Measurements from ENCODE around the gene RIMBP2. TPM values are rescaled to one million over a fixed set of nuclear protein-coding genes. Genes with fewer than 3 reads are reported as not detected.

The RIMBP2 gene
- total RNA-seq, 4 donors from 2014 or later: 0.83 to 1.8 (median 1.4) TPM

DNA sequence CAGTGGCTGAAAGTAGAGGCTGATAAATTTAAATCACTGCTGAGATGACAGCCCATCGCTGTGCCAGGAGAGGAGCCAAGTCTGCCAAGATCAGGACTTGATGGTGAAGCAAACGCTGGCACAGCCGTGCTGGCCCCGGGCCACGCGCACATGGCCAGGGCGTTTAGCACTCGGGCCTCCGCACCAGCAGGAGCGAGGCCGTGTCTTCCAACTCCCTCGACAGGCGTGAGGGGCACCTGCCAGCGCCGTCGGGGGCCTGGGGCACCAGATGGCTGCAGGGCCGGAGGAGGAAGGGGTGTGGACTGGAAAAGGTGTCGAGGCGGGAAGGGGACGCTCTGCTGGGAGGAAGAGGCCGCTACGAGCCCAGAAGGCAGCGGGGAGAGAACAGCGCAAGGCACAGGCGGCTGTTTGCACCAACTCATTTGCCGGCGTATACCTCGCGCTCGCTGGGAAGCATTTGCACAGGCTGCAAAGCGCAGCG is 29.5 kb downstream of the RIMBP2 start:
- Histone ChIP-seq H3K36me3 (no peaks in the 10 kb centered on the region), H3K4me3 (no peak overlapping the region)
- intact Hi-C loops (cut with DNase I): no loop called here

DNA sequence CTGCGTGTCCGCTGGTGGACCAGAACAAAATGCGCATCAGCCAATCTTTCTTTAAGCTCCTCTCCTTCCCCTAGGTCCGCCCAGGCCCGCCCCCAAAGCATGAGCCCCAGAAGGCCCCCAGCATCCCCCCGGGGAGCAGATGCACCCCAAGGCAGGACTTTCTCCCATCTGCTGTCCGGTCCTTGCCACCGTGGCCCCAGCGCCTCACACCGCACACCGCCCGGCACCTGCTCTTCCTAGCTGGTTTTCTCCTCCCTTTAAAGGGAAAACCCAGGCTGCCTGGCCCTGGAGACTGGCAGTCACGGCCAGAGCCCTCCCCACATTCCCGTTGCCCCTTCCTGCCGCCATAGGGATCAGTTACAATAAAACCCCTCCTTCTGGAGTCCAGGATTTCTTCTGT is 30.2 kb downstream of the RIMBP2 start:
- WGBS: 78% methylated on average over 15 of the region's 15 CpGs
- Histone ChIP-seq H3K4me1 (no peaks in the 10 kb centered on the region), H3K4me3 (no peak overlapping the region), H3K9me3 (no peaks in the 10 kb centered on the region), H3K27me3 (peaks cover 0 to 38% (median 0%) of the 10 kb centered on the region in 4 donors), H3K27ac (replicated peaks in 1 of 4) (no peak overlapping the region), H3K36me3 (no peaks in the 10 kb centered on the region)
- no peak for TF ChIP-seq EP300 (IDR thresholded peaks at IDR 0.05)
- TF ChIP-seq POLR2A (IDR thresholded peaks at IDR 0.05; ENCODE audit: low read depth): no peak
- TF ChIP-seq, protein P1, sequence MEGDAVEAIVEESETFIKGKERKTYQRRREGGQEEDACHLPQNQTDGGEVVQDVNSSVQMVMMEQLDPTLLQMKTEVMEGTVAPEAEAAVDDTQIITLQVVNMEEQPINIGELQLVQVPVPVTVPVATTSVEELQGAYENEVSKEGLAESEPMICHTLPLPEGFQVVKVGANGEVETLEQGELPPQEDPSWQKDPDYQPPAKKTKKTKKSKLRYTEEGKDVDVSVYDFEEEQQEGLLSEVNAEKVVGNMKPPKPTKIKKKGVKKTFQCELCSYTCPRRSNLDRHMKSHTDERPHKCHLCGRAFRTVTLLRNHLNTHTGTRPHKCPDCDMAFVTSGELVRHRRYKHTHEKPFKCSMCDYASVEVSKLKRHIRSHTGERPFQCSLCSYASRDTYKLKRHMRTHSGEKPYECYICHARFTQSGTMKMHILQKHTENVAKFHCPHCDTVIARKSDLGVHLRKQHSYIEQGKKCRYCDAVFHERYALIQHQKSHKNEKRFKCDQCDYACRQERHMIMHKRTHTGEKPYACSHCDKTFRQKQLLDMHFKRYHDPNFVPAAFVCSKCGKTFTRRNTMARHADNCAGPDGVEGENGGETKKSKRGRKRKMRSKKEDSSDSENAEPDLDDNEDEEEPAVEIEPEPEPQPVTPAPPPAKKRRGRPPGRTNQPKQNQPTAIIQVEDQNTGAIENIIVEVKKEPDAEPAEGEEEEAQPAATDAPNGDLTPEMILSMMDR (IDR thresholded peaks at IDR 0.05): no peak
- no peak for TF ChIP-seq POLR2AphosphoS5 (IDR thresholded peaks at IDR 0.05)
- DNase-seq (ENCODE audit: extremely low spot score): no peak
- intact Hi-C loops (cut with DNase I): no loop called here

More for the DNA sequence above, 29.5 kb downstream of the RIMBP2 start:
- TF ChIP-seq POLR2A (IDR thresholded peaks at IDR 0.05; ENCODE audit: low read depth): no peak
- no peak for TF ChIP-seq EP300 (IDR thresholded peaks at IDR 0.05)
- TF ChIP-seq, protein P1 (IDR thresholded peaks at IDR 0.05): no peak
- TF ChIP-seq POLR2AphosphoS5 (IDR thresholded peaks at IDR 0.05): no peak
- no peak for DNase-seq (ENCODE audit: extremely low spot score)
- peaks cover 0 to 38% (median 0%) of the 10 kb centered on the region in 4 donors for H3K27me3 ChIP-seq
- no peaks in the 10 kb centered on the region for H3K9me3 ChIP-seq
- WGBS: 69% methylated on average over 16 of the region's 32 CpGs
- no peaks in the 10 kb centered on the region for H3K4me1 ChIP-seq
- H3K27ac ChIP-seq (replicated peaks in 1 of 4): no peak overlapping the region

DNA sequence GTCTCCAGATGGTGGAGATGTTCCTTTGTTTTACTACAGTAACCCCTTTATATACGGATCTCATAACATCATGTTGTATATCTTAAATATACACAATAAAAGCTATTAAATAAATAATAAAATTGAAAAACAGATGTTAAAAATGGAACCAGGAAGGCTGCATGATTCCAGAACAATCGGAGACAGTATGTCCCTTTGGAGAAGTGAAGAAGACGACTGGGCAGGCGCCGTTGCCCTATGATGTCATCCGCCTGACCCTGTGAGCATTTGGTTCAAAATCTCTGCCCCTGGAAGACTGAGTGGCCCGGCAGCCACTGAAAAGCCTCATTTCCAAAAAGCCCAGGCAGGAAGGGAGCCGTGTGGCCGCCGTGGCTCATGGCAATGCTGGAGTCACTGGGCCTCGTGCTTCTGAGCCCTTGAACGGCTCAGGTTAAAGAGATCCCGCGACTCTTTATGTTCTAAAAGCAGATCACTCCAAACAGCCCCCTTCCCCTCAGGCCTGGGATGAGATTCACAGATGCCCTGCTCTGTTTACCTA is 30.8 kb downstream of the RIMBP2 start:
- TF ChIP-seq POLR2AphosphoS5 (IDR thresholded peaks at IDR 0.05): no peak
- TF ChIP-seq, protein P1 (IDR thresholded peaks at IDR 0.05): no peak
- no peak for TF ChIP-seq EP300 (IDR thresholded peaks at IDR 0.05)
- no peak for TF ChIP-seq POLR2A (IDR thresholded peaks at IDR 0.05; ENCODE audit: low read depth)
- H3K9me3 ChIP-seq: no peaks in the 10 kb centered on the region
- peaks cover 0 to 38% (median 0%) of the 10 kb centered on the region in 4 donors for H3K27me3 ChIP-seq
- intact Hi-C loops (cut with DNase I): no loop called here
- H3K27ac ChIP-seq (replicated peaks in 1 of 4): no peak overlapping the region
- no peaks in the 10 kb centered on the region for H3K36me3 ChIP-seq
- 73% methylated on average over 13 of the region's 14 CpGs for WGBS
- DNase-seq (ENCODE audit: extremely low spot score): no peak
- no peak overlapping the region for H3K4me3 ChIP-seq
- H3K4me1 ChIP-seq: no peaks in the 10 kb centered on the region

DNA sequence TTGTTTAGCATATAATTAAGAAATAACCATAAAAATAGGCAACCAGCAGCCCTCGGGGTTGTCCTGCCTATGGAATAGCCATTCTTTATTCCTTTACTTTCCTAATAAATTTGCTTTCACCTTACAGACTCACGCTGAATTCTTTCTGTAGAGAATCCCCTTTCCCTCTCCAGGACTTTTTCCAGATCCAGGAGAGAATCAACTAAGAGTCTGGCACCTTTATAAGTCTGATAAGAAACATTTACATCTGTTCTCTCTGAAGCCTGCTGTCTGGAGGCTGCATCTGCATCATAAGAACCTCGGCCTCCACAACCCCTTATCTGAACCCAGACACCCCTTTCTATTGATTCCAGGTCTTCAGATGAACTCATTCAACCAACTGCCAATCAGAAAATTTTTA is 32.3 kb downstream of the RIMBP2 start:
- Histone ChIP-seq H3K4me3 (no peak overlapping the region), H3K27me3 (peaks cover 0 to 33% (median 0%) of the 10 kb centered on the region in 4 donors), H3K27ac (replicated peaks in 1 of 4) (no peak overlapping the region), H3K9me3 (no peaks in the 10 kb centered on the region), H3K36me3 (no peaks in the 10 kb centered on the region), H3K4me1 (no peaks in the 10 kb centered on the region)
- intact Hi-C loops (cut with DNase I): no loop called here
- TF ChIP-seq, protein P1 (IDR thresholded peaks at IDR 0.05): no peak
- no peak for TF ChIP-seq EP300 (IDR thresholded peaks at IDR 0.05)
- no peak for TF ChIP-seq POLR2A (IDR thresholded peaks at IDR 0.05; ENCODE audit: low read depth)
- no peak for TF ChIP-seq POLR2AphosphoS5 (IDR thresholded peaks at IDR 0.05)
- no peak for DNase-seq (ENCODE audit: extremely low spot score)
- 71% methylated on average over 3 of the region's 3 CpGs for WGBS

DNA sequence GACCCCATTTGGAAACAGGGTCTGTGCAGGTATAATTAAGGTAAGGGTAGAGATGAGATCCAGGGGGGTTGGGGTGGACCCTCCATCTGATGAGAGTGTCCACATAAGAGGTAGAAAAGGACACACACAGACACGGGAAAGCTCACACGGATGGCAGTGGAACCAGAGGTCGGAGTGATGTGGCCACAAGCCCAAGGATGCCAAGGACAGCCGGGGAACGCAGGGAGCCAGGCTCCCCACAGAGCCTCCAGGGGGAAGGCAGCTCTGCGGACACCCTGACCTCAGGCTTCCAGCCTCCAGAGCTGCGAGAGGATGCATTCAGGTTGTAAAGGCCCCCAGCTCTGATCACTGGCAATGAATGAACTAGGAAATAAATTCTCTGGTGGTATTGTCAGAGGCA is 33.0 kb downstream of the RIMBP2 start:
- TF ChIP-seq POLR2A (IDR thresholded peaks at IDR 0.05; ENCODE audit: low read depth): no peak
- TF ChIP-seq EP300 (IDR thresholded peaks at IDR 0.05): no peak
- TF ChIP-seq, protein P1 (IDR thresholded peaks at IDR 0.05): no peak
- TF ChIP-seq POLR2AphosphoS5 (IDR thresholded peaks at IDR 0.05): no peak
- no peak overlapping the region for H3K27ac ChIP-seq (replicated peaks in 1 of 4)
- H3K4me1 ChIP-seq: no peaks in the 10 kb centered on the region
- H3K27me3 ChIP-seq: peaks cover 0 to 30% (median 0%) of the 10 kb centered on the region in 4 donors
- no peaks in the 10 kb centered on the region for H3K36me3 ChIP-seq
- intact Hi-C loops (cut with DNase I): no loop called here
- no peaks in the 10 kb centered on the region for H3K9me3 ChIP-seq
- WGBS: 93% methylated on average over 6 of the region's 7 CpGs
- H3K4me3 ChIP-seq: no peak overlapping the region
- DNase-seq (ENCODE audit: extremely low spot score): no peak
